K562 (cell line): ENCODE results near the gene RNF212B. TPM values are rescaled to one million over a fixed set of nuclear protein-coding genes. Genes with fewer than 3 reads are reported as not detected.

Experiments
- ARID1B ChIP-seq: fragments of 450-650 bp; IDR thresholded peaks from 2 replicates; pipeline ENCODE4 v1.6.1; 2016; ENCODE audit warnings: antibody characterized with exemption, mild to moderate bottlenecking, inconsistent platforms
- ATF7 ChIP-seq: fragments of 450-650 bp; IDR thresholded peaks from 2 replicates; pipeline ENCODE4 v1.7.1; 2014; ENCODE audit warnings: mild to moderate bottlenecking, moderate library complexity
- BRD9 ChIP-seq: fragments of 450-650 bp; IDR thresholded peaks from 2 replicates; pipeline ENCODE4 v1.6.1; 2018; ENCODE audit warnings: low read depth; ENCODE audit not compliant: partially characterized antibody
- DMBX1 ChIP-seq: fragments of 250-450 bp; sonication (Bioruptor Pico); IDR thresholded peaks from 2 replicates; pipeline ENCODE4 v1.8.0; 2022; ENCODE audit warnings: inconsistent platforms, mild to moderate bottlenecking, moderate library complexity, borderline replicate concordance
- GATA2 ChIP-seq: sonication (generic); formaldehyde crosslinking; IDR thresholded peaks from 2 replicates; pipeline ENCODE4 v1.4.0; 2020; ENCODE audit warnings: mild to moderate bottlenecking, missing genetic modification reagents
- HDAC2 ChIP-seq: fragments of 450-650 bp; IDR thresholded peaks from 2 replicates; pipeline ENCODE4 v1.6.1; 2016; ENCODE audit warnings: mild to moderate bottlenecking
- HDAC8 ChIP-seq: fragments of 450-650 bp; IDR thresholded peaks from 2 replicates; pipeline ENCODE4 v1.6.1; 2016; ENCODE audit warnings: mild to moderate bottlenecking, missing genetic modification characterization, moderate library complexity, missing compliant biosample characterization
- IRF9 ChIP-seq: fragments of 450-650 bp; IDR thresholded peaks from 2 replicates; pipeline ENCODE4 v1.6.1; 2016; ENCODE audit warnings: missing biosample characterization, missing genetic modification characterization
- KLF16 ChIP-seq: IDR thresholded peaks from 2 replicates; pipeline ENCODE4 v1.6.1; 2016; ENCODE audit warnings: antibody characterized with exemption
- LEF1 ChIP-seq: fragments of 450-650 bp; IDR thresholded peaks from 2 replicates; pipeline ENCODE4 v1.6.1; 2016; ENCODE audit warnings: mild to moderate bottlenecking
- POLR2AphosphoS2 ChIP-seq: IDR thresholded peaks from 2 replicates; pipeline ENCODE4 v1.6.1; 2012; ENCODE audit warnings: low read length, improper control_type of control experiment
- PRMT5 ChIP-seq: sonication (generic); formaldehyde crosslinking; IDR thresholded peaks from 2 replicates; pipeline ENCODE4 v1.5.0; 2020; ENCODE audit warnings: missing genetic modification reagents
- SETDB1 ChIP-seq: IDR thresholded peaks from one replicate; pipeline ENCODE4 v1.6.1; 2012; ENCODE audit warnings: low read length, control low read depth, inconsistent platforms
- SOX6 ChIP-seq: fragments of 450-650 bp; IDR thresholded peaks from 2 replicates; pipeline ENCODE4 v1.6.1; 2014; ENCODE audit warnings: mild to moderate bottlenecking
- SUPT5H ChIP-seq: fragments of 450-650 bp; IDR thresholded peaks from 2 replicates; pipeline ENCODE4 v1.6.1; 2016
- TFAP4 ChIP-seq: sonication (generic); formaldehyde crosslinking; IDR thresholded peaks from 2 replicates; pipeline ENCODE4 v1.8.0; 2022; ENCODE audit warnings: missing genetic modification reagents, mild to moderate bottlenecking, moderate library complexity, borderline replicate concordance
- TGIF2 ChIP-seq: sonication (generic); formaldehyde crosslinking; IDR thresholded peaks from 2 replicates; pipeline ENCODE4 v1.8.1; 2022; ENCODE audit warnings: mild to moderate bottlenecking, missing genetic modification reagents, moderate library complexity
- ZNF561 ChIP-seq: fragments of 450-650 bp; formaldehyde crosslinking; conservative IDR thresholded peaks from 2 replicates; pipeline ENCODE4 v1.4.0; 2020; ENCODE audit warnings: mild to moderate bottlenecking, moderate library complexity
- ZNF785 ChIP-seq: fragments of 250-450 bp; sonication (Bioruptor Pico); IDR thresholded peaks from 2 replicates; pipeline ENCODE4 v1.4.0; 2020; ENCODE audit warnings: mild to moderate bottlenecking
- polyA plus RNA-seq, 8 experiments: library from polyadenylated mRNA; depleted of rRNA in 4 of 8; stranded (reverse) in 5 of 8; unstranded in 3 of 8; fragments of >200 nt; fragmentation: Nextera tagmentation in 2 of 8; fragmentation: Illumina TruSeq in 1 of 8; extraction: Ambion mirVana in 2 of 8; extraction: Trizol in 1 of 8; gene quantifications; 2 replicates each; pipeline versions ENCODE4 v1.2.1 to v1.2.3, GENCODE V29; 2011 to 2014; ENCODE audit warnings: inconsistent platforms in 1 of 8, missing spikeins in 1 of 8
- total RNA-seq, 7 experiments: library from RNA; depleted of rRNA in 6 of 7; stranded (reverse); fragments of >200 nt in 6 of 7; fragmentation: Illumina TruSeq in 2 of 7; extraction: Trizol in 2 of 7; gene quantifications; 2 replicates each; pipeline versions ENCODE4 v1.2.1 to v1.2.3, GENCODE V29; 2011 to 2021; ENCODE audit warnings: low replicate concordance in 1 of 7
- TF ChIP-seq, protein P1 (sequence below): fragments of 250-450 bp; sonication (Bioruptor Pico); IDR thresholded peaks from 2 replicates; pipeline ENCODE4 v1.5.0; 2021; ENCODE audit warnings: mild to moderate bottlenecking, borderline replicate concordance
- TF ChIP-seq, protein P2 (sequence below): fragments of 450-650 bp; formaldehyde crosslinking; IDR thresholded peaks from 2 replicates; pipeline ENCODE4 v1.4.0; 2020; ENCODE audit warnings: mild to moderate bottlenecking, mixed read lengths
- TF ChIP-seq, protein P3 (sequence below), 2 experiments: IDR thresholded peaks; 2 replicates each; pipeline ENCODE4 v1.6.1; 2011; ENCODE audit warnings: borderline replicate concordance in 1 of 2, control low read depth in 1 of 2, low read depth in 1 of 2, low read length in 1 of 2, mild to moderate bottlenecking in 1 of 2, mixed read lengths in 1 of 2, moderate library complexity in 1 of 2; ENCODE audit not compliant: insufficient read depth in 1 of 2, insufficient read length in 1 of 2, poor library complexity in 1 of 2, severe bottlenecking in 1 of 2; ENCODE audit errors: extremely low read depth in 1 of 2

The RNF212B gene
- total and polyA plus RNA-seq, 9 of the 15 experiments (the other 6 are each of a cell fraction or from before 2014, with no cell fraction given) = 0.15 to 0.43 (median 0.27) TPM; not detected in 3

- TF ChIP-seq HDAC2 (peak; percentile 50; the same call in 1 of the 2 replicates), SETDB1 (no peak), IRF9 (tag) (no peak), ZNF785 (CRISPR knock-in tag) (no peak), SUPT5H (peak; percentile 44; the same call in 1 of the 2 replicates), ZNF561 (CRISPR knock-in tag) (no peak), HDAC8 (tag) (no peak), KLF16 (peak; percentile 50; the same call in 1 of the 2 replicates), BRD9 (peak; percentile 92), TFAP4 (CRISPR knock-in tag) (no peak; the same call in 1 of the 2 replicates), SOX6 (peak; percentile 60), DMBX1 (CRISPR knock-in tag) (0 out of 2 replicates have a peak, but pooled peaks have one; percentile 52), PRMT5 (CRISPR knock-in tag) (no peak), ARID1B (peak; percentile 71), TGIF2 (CRISPR knock-in tag) (no peak), LEF1 (peak; percentile 86), GATA2 (CRISPR knock-in tag) (peak; percentile 11; the same call in 1 of the 2 replicates), ATF7 (peak; percentile 62; the same call in 1 of the 2 replicates), POLR2AphosphoS2 (peak; percentile 5; the same call in 1 of the 2 replicates)
- TF ChIP-seq, protein P1, sequence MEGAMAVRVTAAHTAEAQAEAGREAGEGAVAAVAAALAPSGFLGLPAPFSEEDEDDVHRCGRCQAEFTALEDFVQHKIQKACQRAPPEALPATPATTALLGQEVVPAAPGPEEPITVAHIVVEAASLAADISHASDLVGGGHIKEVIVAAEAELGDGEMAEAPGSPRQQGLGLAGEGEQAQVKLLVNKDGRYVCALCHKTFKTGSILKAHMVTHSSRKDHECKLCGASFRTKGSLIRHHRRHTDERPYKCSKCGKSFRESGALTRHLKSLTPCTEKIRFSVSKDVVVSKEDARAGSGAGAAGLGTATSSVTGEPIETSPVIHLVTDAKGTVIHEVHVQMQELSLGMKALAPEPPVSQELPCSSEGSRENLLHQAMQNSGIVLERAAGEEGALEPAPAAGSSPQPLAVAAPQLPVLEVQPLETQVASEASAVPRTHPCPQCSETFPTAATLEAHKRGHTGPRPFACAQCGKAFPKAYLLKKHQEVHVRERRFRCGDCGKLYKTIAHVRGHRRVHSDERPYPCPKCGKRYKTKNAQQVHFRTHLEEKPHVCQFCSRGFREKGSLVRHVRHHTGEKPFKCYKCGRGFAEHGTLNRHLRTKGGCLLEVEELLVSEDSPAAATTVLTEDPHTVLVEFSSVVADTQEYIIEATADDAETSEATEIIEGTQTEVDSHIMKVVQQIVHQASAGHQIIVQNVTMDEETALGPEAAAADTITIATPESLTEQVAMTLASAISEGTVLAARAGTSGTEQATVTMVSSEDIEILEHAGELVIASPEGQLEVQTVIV (CRISPR knock-in tag) = no peak
- TF ChIP-seq, protein P2, sequence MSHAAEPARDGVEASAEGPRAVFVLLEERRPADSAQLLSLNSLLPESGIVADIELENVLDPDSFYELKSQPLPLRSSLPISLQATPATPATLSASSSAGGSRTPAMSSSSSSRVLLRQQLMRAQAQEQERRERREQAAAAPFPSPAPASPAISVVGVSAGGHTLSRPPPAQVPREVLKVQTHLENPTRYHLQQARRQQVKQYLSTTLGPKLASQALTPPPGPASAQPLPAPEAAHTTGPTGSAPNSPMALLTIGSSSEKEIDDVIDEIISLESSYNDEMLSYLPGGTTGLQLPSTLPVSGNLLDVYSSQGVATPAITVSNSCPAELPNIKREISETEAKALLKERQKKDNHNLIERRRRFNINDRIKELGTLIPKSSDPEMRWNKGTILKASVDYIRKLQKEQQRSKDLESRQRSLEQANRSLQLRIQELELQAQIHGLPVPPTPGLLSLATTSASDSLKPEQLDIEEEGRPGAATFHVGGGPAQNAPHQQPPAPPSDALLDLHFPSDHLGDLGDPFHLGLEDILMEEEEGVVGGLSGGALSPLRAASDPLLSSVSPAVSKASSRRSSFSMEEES (CRISPR knock-in tag) = no peak
- TF ChIP-seq, protein P3, sequence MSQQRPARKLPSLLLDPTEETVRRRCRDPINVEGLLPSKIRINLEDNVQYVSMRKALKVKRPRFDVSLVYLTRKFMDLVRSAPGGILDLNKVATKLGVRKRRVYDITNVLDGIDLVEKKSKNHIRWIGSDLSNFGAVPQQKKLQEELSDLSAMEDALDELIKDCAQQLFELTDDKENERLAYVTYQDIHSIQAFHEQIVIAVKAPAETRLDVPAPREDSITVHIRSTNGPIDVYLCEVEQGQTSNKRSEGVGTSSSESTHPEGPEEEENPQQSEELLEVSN (IDR thresholded peaks at IDR 0.05; ENCODE audit: borderline replicate concordance in 1 of 2, extremely low read depth in 1 of 2, insufficient read depth in 1 of 2, insufficient read length in 1 of 2, low read depth in 1 of 2, low read length in 1 of 2, poor library complexity in 1 of 2, severe bottlenecking in 1 of 2) = no peak
Measured at GRCh38 chr14:23294734-23295561, 57.2 kb downstream of the RNF212B start (continued).
